Measurements from ENCODE around the gene DHRS2. TPM values are rescaled to one million over a fixed set of nuclear protein-coding genes. Genes with fewer than 3 reads are reported as not detected.

The DHRS2 gene
- total and polyA plus RNA-seq, 2 of the 13 experiments (the other 11 are each of a cell fraction or from before 2014, with no cell fraction given), result 1,621 to 3,021 TPM

DNA sequence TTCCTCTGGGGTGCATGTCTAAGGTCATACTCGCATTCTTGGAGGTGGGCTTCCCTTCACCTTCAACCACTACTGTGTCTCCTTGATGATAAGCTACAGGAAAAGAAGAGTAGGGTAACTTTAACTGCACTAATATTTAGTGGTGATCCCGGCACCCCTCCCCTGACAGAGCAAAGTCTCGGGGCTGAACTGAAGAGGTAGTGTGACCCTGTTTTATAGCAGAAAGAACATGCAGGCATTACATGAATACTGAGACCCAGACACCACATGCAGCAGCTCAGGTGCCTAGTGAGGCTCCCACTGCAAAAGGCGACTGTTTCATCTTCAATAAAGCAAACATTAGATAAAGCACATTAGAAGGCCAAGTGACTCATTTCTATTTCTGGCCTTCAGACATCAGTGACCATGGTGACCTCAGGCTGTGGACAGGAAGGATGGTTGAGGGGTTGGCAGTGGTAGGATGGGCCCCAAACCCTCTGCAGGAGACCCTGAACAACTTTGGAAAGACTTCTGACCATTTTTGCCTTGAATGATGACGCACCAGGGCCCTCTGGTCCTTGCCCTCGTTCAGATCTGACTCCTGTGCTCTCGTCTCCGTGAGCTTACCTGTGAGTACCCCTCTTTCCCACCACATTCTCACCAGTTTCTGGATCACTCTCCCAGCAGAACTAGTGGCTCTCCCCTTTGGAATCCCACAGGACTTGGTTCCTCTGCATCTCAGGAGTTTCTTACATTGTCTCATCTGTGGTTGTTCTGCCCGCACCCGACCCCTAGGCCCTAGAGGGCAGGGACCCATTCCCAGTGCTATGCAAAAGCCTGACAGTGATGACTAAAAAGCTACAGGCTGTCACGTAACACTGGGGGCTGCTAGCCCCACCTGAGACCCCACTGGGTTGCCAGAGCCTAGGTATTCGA lies 33.7 kb upstream of the DHRS2 start (continued):
- TF ChIP-seq, protein P1, sequence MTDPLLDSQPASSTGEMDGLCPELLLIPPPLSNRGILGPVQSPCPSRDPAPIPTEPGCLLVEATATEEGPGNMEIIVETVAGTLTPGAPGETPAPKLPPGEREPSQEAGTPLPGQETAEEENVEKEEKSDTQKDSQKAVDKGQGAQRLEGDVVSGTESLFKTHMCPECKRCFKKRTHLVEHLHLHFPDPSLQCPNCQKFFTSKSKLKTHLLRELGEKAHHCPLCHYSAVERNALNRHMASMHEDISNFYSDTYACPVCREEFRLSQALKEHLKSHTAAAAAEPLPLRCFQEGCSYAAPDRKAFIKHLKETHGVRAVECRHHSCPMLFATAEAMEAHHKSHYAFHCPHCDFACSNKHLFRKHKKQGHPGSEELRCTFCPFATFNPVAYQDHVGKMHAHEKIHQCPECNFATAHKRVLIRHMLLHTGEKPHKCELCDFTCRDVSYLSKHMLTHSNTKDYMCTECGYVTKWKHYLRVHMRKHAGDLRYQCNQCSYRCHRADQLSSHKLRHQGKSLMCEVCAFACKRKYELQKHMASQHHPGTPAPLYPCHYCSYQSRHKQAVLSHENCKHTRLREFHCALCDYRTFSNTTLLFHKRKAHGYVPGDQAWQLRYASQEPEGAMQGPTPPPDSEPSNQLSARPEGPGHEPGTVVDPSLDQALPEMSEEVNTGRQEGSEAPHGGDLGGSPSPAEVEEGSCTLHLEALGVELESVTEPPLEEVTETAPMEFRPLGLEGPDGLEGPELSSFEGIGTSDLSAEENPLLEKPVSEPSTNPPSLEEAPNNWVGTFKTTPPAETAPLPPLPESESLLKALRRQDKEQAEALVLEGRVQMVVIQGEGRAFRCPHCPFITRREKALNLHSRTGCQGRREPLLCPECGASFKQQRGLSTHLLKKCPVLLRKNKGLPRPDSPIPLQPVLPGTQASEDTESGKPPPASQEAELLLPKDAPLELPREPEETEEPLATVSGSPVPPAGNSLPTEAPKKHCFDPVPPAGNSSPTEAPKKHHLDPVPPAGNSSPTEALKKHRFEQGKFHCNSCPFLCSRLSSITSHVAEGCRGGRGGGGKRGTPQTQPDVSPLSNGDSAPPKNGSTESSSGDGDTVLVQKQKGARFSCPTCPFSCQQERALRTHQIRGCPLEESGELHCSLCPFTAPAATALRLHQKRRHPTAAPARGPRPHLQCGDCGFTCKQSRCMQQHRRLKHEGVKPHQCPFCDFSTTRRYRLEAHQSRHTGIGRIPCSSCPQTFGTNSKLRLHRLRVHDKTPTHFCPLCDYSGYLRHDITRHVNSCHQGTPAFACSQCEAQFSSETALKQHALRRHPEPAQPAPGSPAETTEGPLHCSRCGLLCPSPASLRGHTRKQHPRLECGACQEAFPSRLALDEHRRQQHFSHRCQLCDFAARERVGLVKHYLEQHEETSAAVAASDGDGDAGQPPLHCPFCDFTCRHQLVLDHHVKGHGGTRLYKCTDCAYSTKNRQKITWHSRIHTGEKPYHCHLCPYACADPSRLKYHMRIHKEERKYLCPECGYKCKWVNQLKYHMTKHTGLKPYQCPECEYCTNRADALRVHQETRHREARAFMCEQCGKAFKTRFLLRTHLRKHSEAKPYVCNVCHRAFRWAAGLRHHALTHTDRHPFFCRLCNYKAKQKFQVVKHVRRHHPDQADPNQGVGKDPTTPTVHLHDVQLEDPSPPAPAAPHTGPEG (CRISPR knock-in tag; IDR thresholded peaks at IDR 0.05), result no peak
- TF ChIP-seq ZBTB42 (CRISPR knock-in tag; IDR thresholded peaks at IDR 0.05) (0 out of 2 replicates have a peak, but pooled peaks have one; percentile 21), ARNT2 (CRISPR knock-in tag; IDR thresholded peaks at IDR 0.05; ENCODE audit: low read depth) (0 out of 2 replicates have a peak, but pooled peaks have one; percentile 22), RBM22 (optimal IDR thresholded peaks at IDR 0.05; ENCODE audit: low read length) (no peak), ZNF629 (CRISPR knock-in tag; conservative IDR thresholded peaks at IDR 0.05) (peak; percentile 59; the same call in 1 of the 2 replicates), ZNF777 (CRISPR knock-in tag; IDR thresholded peaks at IDR 0.05) (no peak), RBM39 (IDR thresholded peaks at IDR 0.05; ENCODE audit: low read depth, low read length, poor library complexity, severe bottlenecking) (no peak), TBX3 (IDR thresholded peaks at IDR 0.05; ENCODE audit: borderline replicate concordance) (no peak; the same call in 1 of the 2 replicates), MTF2 (CRISPR knock-in tag; IDR thresholded peaks at IDR 0.05; ENCODE audit: borderline replicate concordance) (no peak), ZNF547 (CRISPR knock-in tag; IDR thresholded peaks at IDR 0.05) (peak; percentile 23; the same call in 1 of the 2 replicates), ZNF10 (CRISPR knock-in tag; IDR thresholded peaks at IDR 0.05; ENCODE audit: borderline replicate concordance, low read depth) (no peak), TSC22D2 (CRISPR knock-in tag; IDR thresholded peaks at IDR 0.05; ENCODE audit: borderline replicate concordance) (no peak), MTA3 (CRISPR knock-in tag; IDR thresholded peaks at IDR 0.05) (0 out of 2 replicates have a peak, but pooled peaks have one; percentile 55)
- TF ChIP-seq, protein P2, sequence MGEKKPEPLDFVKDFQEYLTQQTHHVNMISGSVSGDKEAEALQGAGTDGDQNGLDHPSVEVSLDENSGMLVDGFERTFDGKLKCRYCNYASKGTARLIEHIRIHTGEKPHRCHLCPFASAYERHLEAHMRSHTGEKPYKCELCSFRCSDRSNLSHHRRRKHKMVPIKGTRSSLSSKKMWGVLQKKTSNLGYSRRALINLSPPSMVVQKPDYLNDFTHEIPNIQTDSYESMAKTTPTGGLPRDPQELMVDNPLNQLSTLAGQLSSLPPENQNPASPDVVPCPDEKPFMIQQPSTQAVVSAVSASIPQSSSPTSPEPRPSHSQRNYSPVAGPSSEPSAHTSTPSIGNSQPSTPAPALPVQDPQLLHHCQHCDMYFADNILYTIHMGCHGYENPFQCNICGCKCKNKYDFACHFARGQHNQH (CRISPR knock-in tag; IDR thresholded peaks at IDR 0.05), result peak; percentile 95
- TF ChIP-seq, protein P3, sequence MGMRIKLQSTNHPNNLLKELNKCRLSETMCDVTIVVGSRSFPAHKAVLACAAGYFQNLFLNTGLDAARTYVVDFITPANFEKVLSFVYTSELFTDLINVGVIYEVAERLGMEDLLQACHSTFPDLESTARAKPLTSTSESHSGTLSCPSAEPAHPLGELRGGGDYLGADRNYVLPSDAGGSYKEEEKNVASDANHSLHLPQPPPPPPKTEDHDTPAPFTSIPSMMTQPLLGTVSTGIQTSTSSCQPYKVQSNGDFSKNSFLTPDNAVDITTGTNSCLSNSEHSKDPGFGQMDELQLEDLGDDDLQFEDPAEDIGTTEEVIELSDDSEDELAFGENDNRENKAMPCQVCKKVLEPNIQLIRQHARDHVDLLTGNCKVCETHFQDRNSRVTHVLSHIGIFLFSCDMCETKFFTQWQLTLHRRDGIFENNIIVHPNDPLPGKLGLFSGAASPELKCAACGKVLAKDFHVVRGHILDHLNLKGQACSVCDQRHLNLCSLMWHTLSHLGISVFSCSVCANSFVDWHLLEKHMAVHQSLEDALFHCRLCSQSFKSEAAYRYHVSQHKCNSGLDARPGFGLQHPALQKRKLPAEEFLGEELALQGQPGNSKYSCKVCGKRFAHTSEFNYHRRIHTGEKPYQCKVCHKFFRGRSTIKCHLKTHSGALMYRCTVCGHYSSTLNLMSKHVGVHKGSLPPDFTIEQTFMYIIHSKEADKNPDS (CRISPR knock-in tag; IDR thresholded peaks at IDR 0.05), result no peak
- TF ChIP-seq, protein P4, sequence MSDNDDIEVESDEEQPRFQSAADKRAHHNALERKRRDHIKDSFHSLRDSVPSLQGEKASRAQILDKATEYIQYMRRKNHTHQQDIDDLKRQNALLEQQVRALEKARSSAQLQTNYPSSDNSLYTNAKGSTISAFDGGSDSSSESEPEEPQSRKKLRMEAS (IDR thresholded peaks at IDR 0.05), result no peak
- TF ChIP-seq, protein P5, sequence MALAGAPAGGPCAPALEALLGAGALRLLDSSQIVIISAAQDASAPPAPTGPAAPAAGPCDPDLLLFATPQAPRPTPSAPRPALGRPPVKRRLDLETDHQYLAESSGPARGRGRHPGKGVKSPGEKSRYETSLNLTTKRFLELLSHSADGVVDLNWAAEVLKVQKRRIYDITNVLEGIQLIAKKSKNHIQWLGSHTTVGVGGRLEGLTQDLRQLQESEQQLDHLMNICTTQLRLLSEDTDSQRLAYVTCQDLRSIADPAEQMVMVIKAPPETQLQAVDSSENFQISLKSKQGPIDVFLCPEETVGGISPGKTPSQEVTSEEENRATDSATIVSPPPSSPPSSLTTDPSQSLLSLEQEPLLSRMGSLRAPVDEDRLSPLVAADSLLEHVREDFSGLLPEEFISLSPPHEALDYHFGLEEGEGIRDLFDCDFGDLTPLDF (CRISPR knock-in tag; IDR thresholded peaks at IDR 0.05), result no peak

Data from HepG2 (cell line).